ENCODE data around the gene TMCO2. TPM values are rescaled to one million over a fixed set of nuclear protein-coding genes. Genes with fewer than 3 reads are reported as not detected.

Gene TMCO2
- total and polyA plus RNA-seq, 5 donors from 2014 or later = not detected

- ATAC-seq (ENCODE audit: low read depth in 2 of 2) = no peak
- H3K27ac Mint-ChIP-seq = no peak overlapping the region
- H3K4me3 ChIP-seq (ENCODE audit: low read depth, low read length) = no peak overlapping the region
- H3K27me3 ChIP-seq (ENCODE audit: control insufficient read depth, insufficient read depth, low read length) = no peaks in the 10 kb centered on the region
- peaks cover 10 to 25% (median 14%) of the 10 kb centered on the region in 4 donors for H3K4me1 Mint-ChIP-seq
- no peaks in the 10 kb centered on the region for H3K9me3 Mint-ChIP-seq
- H3K36me3 ChIP-seq (ENCODE audit: control insufficient read depth, insufficient read depth, low read length) = peaks cover 67% of the 10 kb centered on the region
- H3K9me3 ChIP-seq (ENCODE audit: control insufficient read depth in 2 of 2, low read length in 2 of 2) = no peaks in the 10 kb centered on the region
- no peaks in the 10 kb centered on the region for H3K27me3 Mint-ChIP-seq
- no peak for DNase-seq
- H3K4me1 ChIP-seq (ENCODE audit: control insufficient read depth, insufficient read depth, low read length, poor library complexity, severe bottlenecking) = no peaks in the 10 kb centered on the region
- no peak overlapping the region for H3K4me3 Mint-ChIP-seq
- H3K36me3 Mint-ChIP-seq = peaks cover 29% of the 10 kb centered on the region
- no peak overlapping the region for H3K27ac ChIP-seq (ENCODE audit: insufficient read depth, low read length, poor library complexity, severe bottlenecking)
Measured at GRCh38 chr1:40268211-40268610, 20.5 kb downstream of the TMCO2 start.

- ATAC-seq (ENCODE audit: low read depth in 2 of 2) = no peak
- H3K36me3 Mint-ChIP-seq = peaks cover 28% of the 10 kb centered on the region
- no peaks in the 10 kb centered on the region for H3K9me3 Mint-ChIP-seq
- no peaks in the 10 kb centered on the region for H3K27me3 Mint-ChIP-seq
- Histone ChIP-seq H3K27ac (ENCODE audit: insufficient read depth, low read length, poor library complexity, severe bottlenecking) (no peak overlapping the region), H3K4me3 (ENCODE audit: low read depth, low read length) (no peak overlapping the region), H3K36me3 (ENCODE audit: control insufficient read depth, insufficient read depth, low read length) (peaks cover 66% of the 10 kb centered on the region), H3K27me3 (ENCODE audit: control insufficient read depth, insufficient read depth, low read length) (no peaks in the 10 kb centered on the region), H3K9me3 (ENCODE audit: control insufficient read depth in 2 of 2, low read length in 2 of 2) (no peaks in the 10 kb centered on the region), H3K4me1 (ENCODE audit: control insufficient read depth, insufficient read depth, low read length, poor library complexity, severe bottlenecking) (no peaks in the 10 kb centered on the region)
- H3K27ac Mint-ChIP-seq = peak overlapping the region in 1 of 3 donors; percentile 59
- H3K4me3 Mint-ChIP-seq = no peak overlapping the region
- peaks cover 5 to 26% (median 8%) of the 10 kb centered on the region in 4 donors for H3K4me1 Mint-ChIP-seq
- no peak for DNase-seq
Measured at GRCh38 chr1:40270152-40270834, 22.6 kb downstream of the TMCO2 start.

GRCh38 chr1:40272653-40273213 is 25.0 kb downstream of the TMCO2 start:
- Histone ChIP-seq H3K27me3 (ENCODE audit: control insufficient read depth, insufficient read depth, low read length) (no peaks in the 10 kb centered on the region), H3K36me3 (ENCODE audit: control insufficient read depth, insufficient read depth, low read length) (peaks cover 64% of the 10 kb centered on the region), H3K4me3 (ENCODE audit: low read depth, low read length) (no peak overlapping the region), H3K9me3 (ENCODE audit: control insufficient read depth in 2 of 2, low read length in 2 of 2) (no peaks in the 10 kb centered on the region), H3K27ac (ENCODE audit: insufficient read depth, low read length, poor library complexity, severe bottlenecking) (no peak overlapping the region), H3K4me1 (ENCODE audit: control insufficient read depth, insufficient read depth, low read length, poor library complexity, severe bottlenecking) (no peaks in the 10 kb centered on the region)
- Mint-ChIP-seq H3K27me3 (no peaks in the 10 kb centered on the region), H3K36me3 (peaks cover 28% of the 10 kb centered on the region), H3K4me3 (no peak overlapping the region), H3K27ac (no peak overlapping the region), H3K9me3 (no peaks in the 10 kb centered on the region), H3K4me1 (peaks cover 5 to 18% (median 8%) of the 10 kb centered on the region in 4 donors)
- DNase-seq = no peak
- ATAC-seq (ENCODE audit: low read depth in 2 of 2) = no peak

- H3K27ac Mint-ChIP-seq = peak overlapping the region in 1 of 3 donors; percentile 68
- Histone ChIP-seq H3K4me3 (ENCODE audit: low read depth, low read length) (no peak overlapping the region), H3K36me3 (ENCODE audit: control insufficient read depth, insufficient read depth, low read length) (peaks cover 58% of the 10 kb centered on the region), H3K27me3 (ENCODE audit: control insufficient read depth, insufficient read depth, low read length) (no peaks in the 10 kb centered on the region), H3K9me3 (ENCODE audit: control insufficient read depth in 2 of 2, low read length in 2 of 2) (no peaks in the 10 kb centered on the region), H3K27ac (ENCODE audit: insufficient read depth, low read length, poor library complexity, severe bottlenecking) (no peak overlapping the region), H3K4me1 (ENCODE audit: control insufficient read depth, insufficient read depth, low read length, poor library complexity, severe bottlenecking) (no peaks in the 10 kb centered on the region)
- DNase-seq (no peak), ATAC-seq (ENCODE audit: low read depth in 2 of 2) (no peak)
- H3K4me3 Mint-ChIP-seq = no peak overlapping the region
- H3K27me3 Mint-ChIP-seq = no peaks in the 10 kb centered on the region
- H3K9me3 Mint-ChIP-seq = no peaks in the 10 kb centered on the region
- H3K4me1 Mint-ChIP-seq = peaks cover 5 to 18% (median 8%) of the 10 kb centered on the region in 4 donors
- peaks cover 28% of the 10 kb centered on the region for H3K36me3 Mint-ChIP-seq
Measured at GRCh38 chr1:40273547-40274166, 25.9 kb downstream of the TMCO2 start.

- no peak for DNase-seq
- Mint-ChIP-seq H3K9me3 (no peaks in the 10 kb centered on the region), H3K27me3 (no peaks in the 10 kb centered on the region), H3K4me3 (no peak overlapping the region), H3K36me3 (peaks cover 29% of the 10 kb centered on the region), H3K27ac (peak overlapping the region in 2 of 3 donors; percentile 39 to 68), H3K4me1 (peaks cover 5 to 18% (median 8%) of the 10 kb centered on the region in 4 donors)
- Histone ChIP-seq H3K36me3 (ENCODE audit: control insufficient read depth, insufficient read depth, low read length) (peaks cover 60% of the 10 kb centered on the region), H3K4me1 (ENCODE audit: control insufficient read depth, insufficient read depth, low read length, poor library complexity, severe bottlenecking) (no peaks in the 10 kb centered on the region), H3K27ac (ENCODE audit: insufficient read depth, low read length, poor library complexity, severe bottlenecking) (no peak overlapping the region), H3K4me3 (ENCODE audit: low read depth, low read length) (no peak overlapping the region), H3K27me3 (ENCODE audit: control insufficient read depth, insufficient read depth, low read length) (no peaks in the 10 kb centered on the region), H3K9me3 (ENCODE audit: control insufficient read depth in 2 of 2, low read length in 2 of 2) (no peaks in the 10 kb centered on the region)
- no peak for ATAC-seq (ENCODE audit: low read depth in 2 of 2)
Measured at GRCh38 chr1:40274331-40274730, 26.6 kb downstream of the TMCO2 start.

GRCh38 chr1:40276122-40276521 is 28.4 kb downstream of the TMCO2 start:
- H3K4me1 Mint-ChIP-seq = peaks cover 2 to 7% (median 5%) of the 10 kb centered on the region in 4 donors
- Histone ChIP-seq H3K27ac (ENCODE audit: insufficient read depth, low read length, poor library complexity, severe bottlenecking) (no peak overlapping the region), H3K36me3 (ENCODE audit: control insufficient read depth, insufficient read depth, low read length) (peaks cover 52% of the 10 kb centered on the region), H3K27me3 (ENCODE audit: control insufficient read depth, insufficient read depth, low read length) (no peaks in the 10 kb centered on the region), H3K4me1 (ENCODE audit: control insufficient read depth, insufficient read depth, low read length, poor library complexity, severe bottlenecking) (no peaks in the 10 kb centered on the region), H3K4me3 (ENCODE audit: low read depth, low read length) (no peak overlapping the region), H3K9me3 (ENCODE audit: control insufficient read depth in 2 of 2, low read length in 2 of 2) (no peaks in the 10 kb centered on the region)
- ATAC-seq (ENCODE audit: low read depth in 2 of 2) (no peak), DNase-seq (no peak)
- peaks cover 28% of the 10 kb centered on the region for H3K36me3 Mint-ChIP-seq
- H3K9me3 Mint-ChIP-seq = no peaks in the 10 kb centered on the region
- H3K4me3 Mint-ChIP-seq = no peak overlapping the region
- H3K27ac Mint-ChIP-seq = peak overlapping the region in 1 of 3 donors; percentile 21
- no peaks in the 10 kb centered on the region for H3K27me3 Mint-ChIP-seq

- H3K4me1 Mint-ChIP-seq = peaks cover 0 to 6% (median 5%) of the 10 kb centered on the region in 4 donors
- H3K9me3 ChIP-seq (ENCODE audit: control insufficient read depth in 2 of 2, low read length in 2 of 2) = no peaks in the 10 kb centered on the region
- no peaks in the 10 kb centered on the region for H3K4me1 ChIP-seq (ENCODE audit: control insufficient read depth, insufficient read depth, low read length, poor library complexity, severe bottlenecking)
- peaks cover 29% of the 10 kb centered on the region for H3K36me3 Mint-ChIP-seq
- DNase-seq (no peak), ATAC-seq (ENCODE audit: low read depth in 2 of 2) (no peak)
- H3K27ac ChIP-seq (ENCODE audit: insufficient read depth, low read length, poor library complexity, severe bottlenecking) = no peak overlapping the region
- no peaks in the 10 kb centered on the region for H3K27me3 ChIP-seq (ENCODE audit: control insufficient read depth, insufficient read depth, low read length)
- no peaks in the 10 kb centered on the region for H3K9me3 Mint-ChIP-seq
- no peak overlapping the region for H3K4me3 Mint-ChIP-seq
- no peaks in the 10 kb centered on the region for H3K27me3 Mint-ChIP-seq
- peak overlapping the region in 1 of 3 donors; percentile 43 for H3K27ac Mint-ChIP-seq
- H3K36me3 ChIP-seq (ENCODE audit: control insufficient read depth, insufficient read depth, low read length) = peaks cover 36% of the 10 kb centered on the region
- no peak overlapping the region for H3K4me3 ChIP-seq (ENCODE audit: low read depth, low read length)
Measured at GRCh38 chr1:40281853-40282252, 34.1 kb downstream of the TMCO2 start.
